ENCODE data around the gene PLEKHO2. TPM values are rescaled to one million over a fixed set of nuclear protein-coding genes. Genes with fewer than 3 reads are reported as not detected.
A peak's percentile ranks its signal among the peaks of the same experiment; 100 is the strongest.

PLEKHO2 gene
- total and polyA plus RNA-seq, 10 of the 15 experiments (the other 5 are each of a cell fraction or from before 2014, with no cell fraction given): 1.4 to 25.6 (median 20.5) TPM

- TF ChIP-seq ATF3 (IDR thresholded peaks at IDR 0.05; ENCODE audit: borderline replicate concordance, extremely low read depth, low read depth, low read length): no peak
- TF ChIP-seq SMC3 (IDR thresholded peaks at IDR 0.05; ENCODE audit: borderline replicate concordance, low read length): no peak
- peak; percentile 22; the same call in 2 of the 3 replicates for TF ChIP-seq POU2F2 (IDR thresholded peaks at IDR 0.05; ENCODE audit: borderline replicate concordance, low read depth, low read length)
- 0 out of 2 replicates have a peak, but pooled peaks have one; percentile 41 for TF ChIP-seq CBFB (IDR thresholded peaks at IDR 0.05; ENCODE audit: low read depth)
- peak; percentile 50; the same call in 1 of the 2 replicates for TF ChIP-seq CHD2 (IDR thresholded peaks at IDR 0.05; ENCODE audit: borderline replicate concordance, low read depth, low read length)
- TF ChIP-seq ELK1 (IDR thresholded peaks at IDR 0.05; ENCODE audit: low read depth, low read length): no peak
- TF ChIP-seq TCF7 (IDR thresholded peaks at IDR 0.05; ENCODE audit: borderline replicate concordance): no peak
- peak; percentile 97 for TF ChIP-seq CHD1 (IDR thresholded peaks at IDR 0.05; ENCODE audit: low read depth, low read length)
- peak; percentile 70; the same call in 1 of the 2 replicates for TF ChIP-seq HDGF (IDR thresholded peaks at IDR 0.05)
These were observed 16.1 kb upstream of the PLEKHO2 start, which contains the start of gene PIF1 (continued) for GRCh38 chr15:64825431-64826294.

- H3K36me3 ChIP-seq (ENCODE audit: control insufficient read depth in 2 of 2, insufficient read depth in 2 of 2, low read length in 1 of 2): no peaks in the 10 kb centered on the region
- no peak for DNase-seq (ENCODE audit: low read depth, low spot score)
- H3K27ac ChIP-seq (ENCODE audit: control insufficient read depth, insufficient read depth): no peak overlapping the region
- H3K9ac ChIP-seq (ENCODE audit: control insufficient read depth, insufficient read depth, low read length): no peak overlapping the region
- no peak overlapping the region for H2AFZ ChIP-seq (ENCODE audit: control insufficient read depth, low read depth, low read length)
- BruUV-seq (replicated peaks): no TSS peak
- CTCF ChIA-PET: no interaction called here
- 90% methylated on average over 5 of the region's 5 CpGs for WGBS (ENCODE audit: insufficient coverage, insufficient replicate concordance, low lambda C conversion rate, missing lambda C conversion rate)
- POLR2A ChIA-PET: interaction anchor here (0.6 to 1.2 kb wide), 3 partner anchors 12 to 87 kb away, joined by 3 read pairs; no protein-coding TSS in a partner anchor
- H3K4me3 ChIP-seq: no peak overlapping the region
- SMC1A ChIA-PET (ENCODE audit: uncharacterized antibody, unreplicated experiment): interaction anchor here (1.2 kb wide), 2 partner anchors 19 to 65 kb away, joined by 3 to 7 read pairs; no protein-coding TSS in a partner anchor
- RAD21 ChIA-PET (ENCODE audit: unreplicated experiment): interaction anchor here (0.5 to 1.2 kb wide), 2 partner anchors 66 to 155 kb away, joined by 3 read pairs; no protein-coding TSS in a partner anchor
- H3K9me3 ChIP-seq (replicated peaks; ENCODE audit: control insufficient read depth, insufficient read depth, low read length): no peaks in the 10 kb centered on the region
- H3K4me1 ChIP-seq (ENCODE audit: control insufficient read depth, insufficient read depth, low read length): peaks cover 5% of the 10 kb centered on the region
- no peaks in the 10 kb centered on the region for H4K20me1 ChIP-seq (ENCODE audit: control insufficient read depth, insufficient read depth)
- peaks cover 15% of the 10 kb centered on the region for H3K79me2 ChIP-seq (ENCODE audit: control insufficient read depth, insufficient read depth, low read length)
- in situ Hi-C loops (cut with MboI): no loop called here
- H3K27me3 ChIP-seq (replicated peaks in 1 of 2; ENCODE audit: control insufficient read depth in 2 of 2, insufficient read depth in 2 of 2, low read length in 1 of 2): no peaks in the 10 kb centered on the region
- intact Hi-C loops (cut with micrococcal nuclease; ENCODE audit: unreplicated experiment): loop anchor here (10.0 kb wide), 2 partner anchors 156 to 466 kb away; partner anchors contain the start of genes RNU5A-1 and SPG21
- no peak overlapping the region for H3K4me2 ChIP-seq (ENCODE audit: control insufficient read depth, insufficient read depth)
- FAIRE-seq: no peak
- no peak for ATAC-seq
- no peak for TF ChIP-seq MTA2 (IDR thresholded peaks at IDR 0.05; ENCODE audit: low read depth)
- no peak for TF ChIP-seq TCF3 (IDR thresholded peaks at IDR 0.05; ENCODE audit: borderline replicate concordance, insufficient read depth, low read depth, low read length)
- TF ChIP-seq GATAD2B (conservative IDR thresholded peaks at IDR 0.05; ENCODE audit: low read depth): no peak
- no peak for TF ChIP-seq FOS (IDR thresholded peaks at IDR 0.05; ENCODE audit: borderline replicate concordance, extremely low read depth, insufficient read length)
- TF ChIP-seq YY1 (IDR thresholded peaks at IDR 0.05; ENCODE audit: low read depth, low read length): no peak
- no peak for TF ChIP-seq TCF7 (IDR thresholded peaks at IDR 0.05; ENCODE audit: borderline replicate concordance)
- no peak for TF ChIP-seq BHLHE40 (IDR thresholded peaks at IDR 0.05; ENCODE audit: borderline replicate concordance in 1 of 2, low read depth in 2 of 2, low read length in 1 of 2)
- no peak for TF ChIP-seq EED (IDR thresholded peaks at IDR 0.05; ENCODE audit: low read depth)
- TF ChIP-seq MAX (IDR thresholded peaks at IDR 0.05; ENCODE audit: low read depth, low read length): no peak
- TF ChIP-seq BCL3 (IDR thresholded peaks at IDR 0.05; ENCODE audit: borderline replicate concordance, insufficient read depth, low read depth, low read length, poor library complexity, severe bottlenecking): no peak
- TF ChIP-seq CEBPB (IDR thresholded peaks at IDR 0.05; ENCODE audit: borderline replicate concordance in 1 of 2, low read depth in 2 of 2, low read length in 2 of 2): no peak
These were observed 12.7 kb upstream of the PLEKHO2 start for GRCh38 chr15:64828985-64829384.
